Kidney (tissue), 14 donors: Measurements from ENCODE around the gene C8B. TPM values are rescaled to one million over a fixed set of nuclear protein-coding genes. Genes with fewer than 3 reads are reported as not detected.

Source experiments
- DNase-seq, 5 donors: peaks; one replicate each; pipeline ENCODE4 v3.0.0-alpha.2; 2013 to 2020
- FAIRE-seq: peaks from 2 replicates; lab custom pipeline; 2012; peaks lifted over from hg19 to GRCh38; lab: Jason Lieb, UNC
- H3K27ac ChIP-seq, 2 donors: one replicate each; pipeline ENCODE4 v1.7.0; 2013; ENCODE audit warnings: low read depth in 2 of 2, low read length in 2 of 2, inconsistent platforms in 1 of 2
- H3K27me3 ChIP-seq: one replicate; pipeline ENCODE4 v1.7.1; 2013; ENCODE audit warnings: low read length, inconsistent platforms; ENCODE audit not compliant: control insufficient read depth, insufficient read depth
- H3K36me3 ChIP-seq, 3 donors: one replicate each; pipeline versions ENCODE4 v1.7.0 to v1.7.1; 2013; ENCODE audit warnings: low read length in 3 of 3, control low read depth in 1 of 3, inconsistent platforms in 1 of 3; ENCODE audit not compliant: insufficient read depth in 3 of 3, control insufficient read depth in 2 of 3
- H3K4me1 ChIP-seq, 3 donors: one replicate each; pipeline versions ENCODE4 v1.7.0 to v1.7.1; 2013; ENCODE audit warnings: low read length in 3 of 3, inconsistent platforms in 1 of 3, low read depth in 1 of 3; ENCODE audit not compliant: control insufficient read depth in 2 of 3, insufficient read depth in 2 of 3
- H3K4me3 ChIP-seq, 3 donors: one replicate each; pipeline versions ENCODE4 v1.7.0 to v1.8.1; 2013; ENCODE audit warnings: low read length in 3 of 3, control low read depth in 1 of 3, inconsistent platforms in 1 of 3
- H3K9ac ChIP-seq, 3 donors: one replicate each; pipeline versions ENCODE4 v1.7.0 to v1.7.1; 2013; ENCODE audit warnings: low read length in 3 of 3, control low read depth in 1 of 3, inconsistent platforms in 1 of 3
- H3K9me3 ChIP-seq, 3 donors: one replicate each; pipeline versions ENCODE4 v1.7.0 to v1.7.1; 2013; ENCODE audit warnings: low read length in 3 of 3, control low read depth in 1 of 3, inconsistent platforms in 1 of 3; ENCODE audit not compliant: control insufficient read depth in 2 of 3, insufficient read depth in 1 of 3
- CTCF ChIP-seq: IDR thresholded peaks from 3 replicates; pipeline ENCODE4 v1.5.1; 2012; ENCODE audit warnings: mild to moderate bottlenecking, moderate library complexity, borderline replicate concordance; ENCODE audit not compliant: insufficient read depth; ENCODE audit errors: extremely low read depth
- intact Hi-C: fragments of 100-400 bp; cut with DNase I; formaldehyde crosslinking; loops from one replicate; pipeline ENCODE4 v1.11.1; 2022
- polyA plus RNA-seq: library from polyadenylated mRNA; stranded (reverse); fragments of 350-450 nt; fragmentation: Illumina TruSeq; extraction: RNeasy Lipid Tissue Mini Kit (QIAGEN cat#74804); gene quantifications from one replicate; pipeline ENCODE4 v1.2.3, GENCODE V29; 2014; ENCODE audit warnings: low read depth, low replicate concordance; ENCODE audit not compliant: insufficient read depth
- total RNA-seq: library from RNA; stranded (reverse); fragmentation: NEBNext Ultra II Directional; extraction: Animal tissue kit (Norgen Biotek cat#: 25700); gene quantifications from one replicate; pipeline ENCODE4 v1.2.1, GENCODE V29; 2021
- donor health status: control.
- donor health status: control.
- donor health status: control.
- donor health status: control.
- donor health status: control.
- donor health status: DM: yes; HTN: yes; CAD: no.
- donor health status: Normal renal cell carcinoma (clear cell type).

Gene C8B
- total and polyA plus RNA-seq, 2 donors from 2014 or later: not detected

- intact Hi-C loops: no loop called here
- TF ChIP-seq CTCF: no peak
- no peaks in the 10 kb centered on the region for H3K27me3 ChIP-seq
- no peak overlapping the region for H3K27ac ChIP-seq
- no peak for FAIRE-seq
- H3K9ac ChIP-seq: no peak overlapping the region
- no peaks in the 10 kb centered on the region for H3K36me3 ChIP-seq
- DNase-seq: no peak
- no peaks in the 10 kb centered on the region for H3K9me3 ChIP-seq
- no peak overlapping the region for H3K4me3 ChIP-seq
- no peaks in the 10 kb centered on the region for H3K4me1 ChIP-seq
Observed at GRCh38 chr1:56973923-56974742, 8.3 kb upstream of the C8B start.

GRCh38 chr1:56972976-56973375 is 7.2 kb upstream of the C8B start:
- Histone ChIP-seq H3K9me3 (no peaks in the 10 kb centered on the region), H3K4me1 (peaks cover 0 to 2% (median 0%) of the 10 kb centered on the region in 3 donors), H3K27me3 (no peaks in the 10 kb centered on the region), H3K4me3 (no peak overlapping the region), H3K27ac (no peak overlapping the region), H3K9ac (no peak overlapping the region), H3K36me3 (no peaks in the 10 kb centered on the region)
- FAIRE-seq (no peak), DNase-seq (no peak)
- TF ChIP-seq CTCF: no peak
- intact Hi-C loops: no loop called here

- intact Hi-C loops: no loop called here
- H3K4me1 ChIP-seq: peaks cover 0 to 6% (median 0%) of the 10 kb centered on the region in 3 donors
- DNase-seq (no peak), FAIRE-seq (no peak)
- no peaks in the 10 kb centered on the region for H3K27me3 ChIP-seq
- no peak overlapping the region for H3K27ac ChIP-seq
- no peak overlapping the region for H3K4me3 ChIP-seq
- no peaks in the 10 kb centered on the region for H3K36me3 ChIP-seq
- no peak for TF ChIP-seq CTCF
- no peaks in the 10 kb centered on the region for H3K9me3 ChIP-seq
- no peak overlapping the region for H3K9ac ChIP-seq
Observed at GRCh38 chr1:56970280-56970679, 4.5 kb upstream of the C8B start.
